ENCODE data around the gene H2BK1.

DNA sequence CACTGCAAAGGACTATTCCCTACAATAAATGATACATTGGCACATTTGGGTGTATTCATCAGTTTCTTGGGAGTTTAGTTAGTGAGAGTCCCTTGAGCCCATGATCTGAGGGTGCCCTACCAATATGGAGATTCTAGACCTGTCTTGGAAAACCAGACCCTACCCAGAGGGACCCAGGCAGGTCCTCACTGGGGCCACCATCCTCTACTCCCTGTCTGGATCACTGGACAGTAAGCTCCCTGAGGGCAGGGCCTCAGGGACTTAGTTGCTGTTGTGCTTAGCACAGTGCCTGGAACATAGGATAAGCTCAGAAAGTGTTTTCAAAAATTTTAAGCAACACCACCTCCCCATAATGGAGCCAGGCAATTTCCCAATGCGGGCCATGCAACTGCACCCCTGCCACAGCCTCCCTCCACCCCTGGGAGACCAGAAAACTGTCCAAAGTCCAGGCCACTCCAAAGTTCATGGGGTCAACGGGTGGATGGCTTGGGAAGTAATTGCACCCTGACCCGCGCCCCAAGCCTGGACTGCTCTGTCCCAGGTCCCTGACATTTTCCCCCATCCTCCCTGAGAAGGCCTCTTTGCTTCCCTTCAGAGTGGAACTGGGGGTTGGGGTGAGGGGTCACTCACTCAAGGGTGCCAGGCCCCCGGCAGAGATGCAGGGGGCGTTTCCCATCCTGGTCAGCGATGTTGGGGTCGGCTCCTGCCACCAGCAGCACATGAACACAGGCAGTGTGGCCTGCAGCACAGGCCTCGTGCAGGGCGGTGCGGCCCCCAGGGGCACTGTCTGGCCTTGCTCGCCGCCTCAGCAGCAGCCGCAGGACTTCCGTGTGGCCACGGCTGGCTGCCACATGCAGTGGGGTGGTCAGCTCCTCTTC lies 24.3 kb downstream of the H2BK1 start:
- TF ChIP-seq CTCF (IDR thresholded peaks at IDR 0.05), result no peak
- no peak for TF ChIP-seq POLR2A (IDR thresholded peaks at IDR 0.05)

All from right lobe of liver (tissue), 4 donors.